Skin of body (tissue), 2 donors: Measurements from ENCODE around the gene BRD9. TPM values are rescaled to one million over a fixed set of nuclear protein-coding genes. Genes with fewer than 3 reads are reported as not detected.
A peak's percentile ranks its signal among the peaks of the same experiment; 100 is the strongest.
"Not testable (repeated sequence)": the region's sequence is repeated elsewhere in the genome, so short reads cannot be mapped to it uniquely, and the experiment has no call there.

ENCODE experiments used
- DNase-seq: peaks from one replicate; lab custom pipeline; 2025; lab: John Stamatoyannopoulos, UW
- total RNA-seq: library from RNA; depleted of rRNA; stranded (reverse); fragments of >200 nt; gene quantifications from one replicate; pipeline ENCODE4 v1.2.3, GENCODE V29; 2014

Gene BRD9
- total RNA-seq, 1 donor from 2014 or later, result 33.9 TPM

- peak; percentile 10 for DNase-seq
These were observed 30.8 kb upstream of the BRD9 start for GRCh38 chr5:923281-923873.

GRCh38 chr5:922436-923280 lies 30.1 kb upstream of the BRD9 start:
- DNase-seq, result no peak

GRCh38 chr5:921456-922435 lies 29.1 kb upstream of the BRD9 start:
- DNase-seq, result no peak

- DNase-seq, result no peak
These were observed 27.7 kb upstream of the BRD9 start for GRCh38 chr5:920321-920720.

GRCh38 chr5:919356-920000 lies 26.9 kb upstream of the BRD9 start:
- no peak for DNase-seq

- DNase-seq, result not testable (repeated sequence)
These were observed 26.1 kb upstream of the BRD9 start for GRCh38 chr5:918717-919116.

- no peak for DNase-seq
These were observed 24.1 kb upstream of the BRD9 start for GRCh38 chr5:916441-917293.

- DNase-seq, result no peak
These were observed 23.3 kb upstream of the BRD9 start for GRCh38 chr5:915946-916345.

- not testable (repeated sequence) for DNase-seq
These were observed 22.7 kb upstream of the BRD9 start for GRCh38 chr5:915346-915745.

- no peak for DNase-seq
These were observed 22.0 kb upstream of the BRD9 start for GRCh38 chr5:914612-915011.

GRCh38 chr5:914174-914573 lies 21.6 kb upstream of the BRD9 start:
- DNase-seq, result no peak

GRCh38 chr5:912280-913091 lies 19.9 kb upstream of the BRD9 start:
- DNase-seq, result peak; percentile 11

- no peak for DNase-seq
These were observed 19.0 kb upstream of the BRD9 start for GRCh38 chr5:911601-912000.

- DNase-seq, result no peak
These were observed 18.2 kb upstream of the BRD9 start for GRCh38 chr5:910769-911160.

- no peak for DNase-seq
These were observed 17.6 kb upstream of the BRD9 start for GRCh38 chr5:909994-910768.

GRCh38 chr5:909086-909485 lies 16.5 kb upstream of the BRD9 start:
- DNase-seq, result no peak

- DNase-seq, result no peak
These were observed 15.6 kb upstream of the BRD9 start for GRCh38 chr5:908172-908571.

GRCh38 chr5:907366-907910 lies 14.8 kb upstream of the BRD9 start:
- DNase-seq, result no peak
